Astrocyte (in vitro differentiated cells and primary cell): ENCODE data around the gene ANKRD33B.

Experiments used
- EZH2 ChIP-seq: IDR thresholded peaks from 2 replicates; pipeline ENCODE4 v1.6.1; 2012; ENCODE audit warnings: mild to moderate bottlenecking, low read length, inconsistent platforms; ENCODE audit not compliant: insufficient read depth
- TF ChIP-seq, protein P1 (sequence below): IDR thresholded peaks from 2 replicates; pipeline ENCODE4 v1.5.1; 2011; ENCODE audit warnings: low read depth, mild to moderate bottlenecking, inconsistent platforms, low read length, moderate library complexity; ENCODE audit not compliant: insufficient read depth

DNA sequence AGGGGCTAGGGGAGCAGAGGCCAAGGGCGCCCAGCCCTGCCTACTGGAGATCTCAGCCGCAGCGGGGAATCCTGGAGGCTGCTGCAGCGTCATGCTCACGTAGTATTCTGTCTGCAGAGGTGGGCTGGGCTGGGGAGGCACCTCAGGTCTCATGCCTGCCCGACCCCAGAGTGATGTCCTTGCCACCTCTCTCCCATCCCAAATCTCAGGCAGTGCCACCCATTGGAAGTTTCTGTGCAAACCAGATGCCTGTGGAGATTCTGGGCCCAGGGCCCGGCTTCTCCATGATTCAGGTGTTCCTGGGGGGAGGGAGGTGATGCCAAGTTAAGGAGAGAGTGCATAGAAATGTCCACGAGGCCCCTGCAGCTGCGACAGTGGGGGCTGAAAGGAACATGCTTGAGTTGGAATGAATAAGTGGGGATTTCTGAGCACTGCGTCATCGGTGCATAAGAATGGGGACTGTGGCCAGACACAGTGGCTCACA, 72.0 kb downstream of the ANKRD33B start:
- TF ChIP-seq, protein P1, sequence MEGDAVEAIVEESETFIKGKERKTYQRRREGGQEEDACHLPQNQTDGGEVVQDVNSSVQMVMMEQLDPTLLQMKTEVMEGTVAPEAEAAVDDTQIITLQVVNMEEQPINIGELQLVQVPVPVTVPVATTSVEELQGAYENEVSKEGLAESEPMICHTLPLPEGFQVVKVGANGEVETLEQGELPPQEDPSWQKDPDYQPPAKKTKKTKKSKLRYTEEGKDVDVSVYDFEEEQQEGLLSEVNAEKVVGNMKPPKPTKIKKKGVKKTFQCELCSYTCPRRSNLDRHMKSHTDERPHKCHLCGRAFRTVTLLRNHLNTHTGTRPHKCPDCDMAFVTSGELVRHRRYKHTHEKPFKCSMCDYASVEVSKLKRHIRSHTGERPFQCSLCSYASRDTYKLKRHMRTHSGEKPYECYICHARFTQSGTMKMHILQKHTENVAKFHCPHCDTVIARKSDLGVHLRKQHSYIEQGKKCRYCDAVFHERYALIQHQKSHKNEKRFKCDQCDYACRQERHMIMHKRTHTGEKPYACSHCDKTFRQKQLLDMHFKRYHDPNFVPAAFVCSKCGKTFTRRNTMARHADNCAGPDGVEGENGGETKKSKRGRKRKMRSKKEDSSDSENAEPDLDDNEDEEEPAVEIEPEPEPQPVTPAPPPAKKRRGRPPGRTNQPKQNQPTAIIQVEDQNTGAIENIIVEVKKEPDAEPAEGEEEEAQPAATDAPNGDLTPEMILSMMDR, result no peak
- no peak for TF ChIP-seq EZH2
